CD4-positive, alpha-beta T cell treated with Interleukin-21 for 1 hour (primary cell): ENCODE measurements around the gene FAM72D.
"Not testable (repeated sequence)": the region's sequence is repeated elsewhere in the genome, so short reads cannot be mapped to it uniquely, and the experiment has no call there.

Experiments used
- DNase-seq: peaks from one replicate; pipeline ENCODE4 v3.0.0-alpha.2; 2020

Gene FAM72D

DNA sequence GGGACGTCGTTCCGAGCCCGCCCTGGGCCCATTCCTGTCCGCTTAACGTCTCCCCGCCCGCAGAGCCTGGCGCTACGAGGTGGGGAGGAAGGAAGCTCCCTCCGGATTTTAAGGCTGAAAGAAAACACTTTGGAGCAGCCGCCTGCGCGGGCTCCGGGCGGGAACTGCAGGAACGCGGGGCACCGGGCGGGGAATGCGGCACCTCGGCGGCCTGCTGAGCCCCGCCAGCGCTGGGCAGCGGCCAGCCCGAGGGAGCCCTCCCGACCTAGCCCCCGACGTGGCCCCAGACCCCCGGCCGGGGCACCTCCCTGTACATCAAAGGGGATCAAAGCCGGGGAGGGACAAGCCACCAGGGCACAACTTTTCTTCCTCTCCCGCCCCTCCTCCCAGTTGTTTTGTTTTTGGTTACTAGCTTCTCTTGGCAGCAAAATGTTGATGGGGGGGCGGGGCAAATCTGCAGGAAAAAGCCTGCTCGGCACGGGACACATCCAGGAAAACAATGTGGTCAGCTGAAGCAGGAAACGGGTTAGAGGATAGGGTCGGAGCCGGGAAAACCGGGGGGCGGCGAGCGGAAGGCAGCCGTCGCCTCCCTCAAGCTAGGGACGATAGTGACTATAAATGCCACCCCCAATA, 2.1 kb upstream of the FAM72D start:
- DNase-seq: peak; percentile 21

DNA sequence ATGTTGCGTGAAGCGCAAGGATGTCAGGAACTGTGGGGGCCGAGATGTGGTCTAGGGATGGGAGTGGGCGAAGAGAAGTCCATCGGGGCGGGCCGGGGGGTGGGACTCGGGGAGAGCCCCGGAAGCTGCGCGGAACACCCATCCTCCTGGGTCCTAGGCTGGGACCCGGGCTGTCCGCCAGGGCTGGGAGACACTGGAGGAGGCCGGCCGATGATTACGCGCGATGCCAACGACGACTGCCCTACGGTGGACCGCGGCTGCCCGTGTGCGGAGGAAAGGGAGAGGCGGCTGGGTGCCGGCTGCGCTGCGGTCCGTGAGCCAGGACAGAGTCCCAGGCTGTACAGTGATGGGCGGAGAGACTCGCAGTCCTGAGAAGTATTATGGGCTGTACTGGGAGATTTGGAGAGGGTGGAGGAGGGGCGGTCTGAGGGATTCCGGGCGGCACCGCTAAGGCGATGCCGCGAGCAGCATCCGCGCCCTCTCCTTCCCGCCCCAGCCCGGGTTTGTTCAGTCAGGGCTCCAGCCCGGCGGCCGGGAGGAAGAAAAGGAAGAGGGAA, 1.0 kb upstream of the FAM72D start:
- peak; percentile 3 for DNase-seq

DNA sequence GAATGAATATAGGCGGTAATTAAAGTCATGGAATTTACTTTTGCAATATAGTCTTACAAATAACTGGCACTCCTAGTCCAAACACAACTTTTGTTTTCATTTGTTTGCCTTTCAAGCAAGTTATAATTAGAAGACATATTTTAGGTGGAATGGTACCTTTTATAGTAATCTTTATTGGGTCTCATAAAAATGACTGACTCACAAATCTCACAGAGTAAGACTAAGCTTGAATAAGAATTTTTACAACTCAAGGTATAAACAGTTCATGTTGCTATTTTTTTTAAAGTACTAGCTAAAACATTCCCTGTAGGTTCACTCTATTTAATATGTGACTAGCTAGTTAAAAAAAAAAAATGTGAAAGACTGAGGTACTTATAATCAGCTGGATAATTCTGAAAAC, 6.0 kb downstream of the FAM72D start:
- not testable (repeated sequence) for DNase-seq

DNA sequence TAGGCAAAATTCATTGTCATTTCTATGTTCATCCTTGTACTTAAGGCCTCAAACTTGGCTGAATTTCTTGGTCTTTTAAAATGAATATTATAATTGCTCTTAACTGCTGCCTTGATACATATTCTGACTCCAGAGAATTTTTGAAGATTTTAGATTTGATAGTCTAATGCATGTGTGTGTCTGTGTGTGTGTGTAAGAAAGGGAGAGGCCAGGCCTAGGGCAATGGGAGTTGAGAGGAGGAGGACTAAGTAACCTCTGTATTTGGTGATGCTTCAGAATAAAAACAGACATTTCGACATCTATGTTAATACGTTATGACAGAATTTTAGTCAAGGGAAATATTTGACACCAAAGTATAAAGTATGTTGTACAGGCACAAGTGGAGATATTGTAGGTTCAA, 7.5 kb downstream of the FAM72D start:
- not testable (repeated sequence) for DNase-seq

DNA sequence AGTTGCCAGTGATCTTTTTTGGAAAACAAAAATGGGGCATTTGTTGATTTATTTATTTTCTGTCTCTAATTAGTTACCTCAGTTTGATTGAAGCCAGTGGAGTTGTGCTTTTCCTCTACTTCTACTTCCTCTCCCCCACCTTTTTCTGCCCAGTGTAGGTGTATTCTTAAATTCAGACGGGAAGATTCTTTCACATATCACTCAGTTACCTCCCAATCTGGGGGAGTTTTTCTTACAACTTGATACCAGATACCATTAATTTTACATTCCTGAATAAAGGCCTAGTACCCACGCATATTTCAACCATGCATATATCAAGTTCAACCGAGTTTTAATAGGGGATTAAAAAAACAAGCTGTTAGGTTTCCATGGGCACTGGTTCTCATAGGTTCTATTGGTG, 15.9 kb downstream of the FAM72D start:
- DNase-seq: not testable (repeated sequence)

DNA sequence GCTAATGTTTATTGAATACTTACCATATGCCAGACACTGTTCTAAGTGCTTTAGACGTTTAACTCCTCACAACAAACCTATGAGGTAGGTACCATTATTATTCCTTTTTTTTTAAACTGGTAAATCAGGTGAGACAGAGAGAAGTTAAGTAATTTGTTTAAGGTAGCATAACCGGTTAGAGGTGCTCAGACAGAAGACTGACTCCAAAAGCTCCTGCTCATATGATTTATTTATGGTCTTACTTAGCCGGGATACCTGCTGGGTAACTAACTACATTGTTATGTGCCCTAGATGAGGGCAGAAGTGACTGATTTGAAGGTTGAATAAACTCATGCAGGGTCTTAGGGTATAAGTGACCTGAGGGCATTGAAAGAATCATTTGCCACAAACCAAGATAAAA, 16.9 kb downstream of the FAM72D start:
- not testable (repeated sequence) for DNase-seq

DNA sequence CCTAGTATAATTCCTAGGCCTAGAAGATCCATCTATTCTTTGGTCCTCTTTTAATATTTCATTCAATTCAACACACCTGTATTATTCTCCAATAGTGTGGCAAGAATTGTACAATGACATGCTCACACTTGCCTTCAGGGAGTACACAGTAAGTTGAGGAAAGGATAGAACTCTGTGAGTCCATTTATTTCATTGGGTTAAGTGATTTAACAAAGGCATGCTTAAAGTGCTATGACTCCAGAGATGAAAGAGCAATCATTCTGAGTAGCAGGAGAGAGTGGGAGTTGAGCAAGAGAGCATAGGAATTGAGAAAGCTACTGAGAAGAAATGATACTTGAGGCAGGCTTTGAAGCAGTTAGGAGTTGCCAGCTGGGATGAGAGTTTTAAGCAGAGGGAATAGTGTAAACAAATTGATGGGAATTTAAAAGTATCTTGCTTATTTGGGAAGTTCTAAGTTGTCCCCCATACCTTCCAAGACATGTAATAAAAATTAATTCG, 18.8 kb downstream of the FAM72D start:
- DNase-seq: not testable (repeated sequence)

DNA sequence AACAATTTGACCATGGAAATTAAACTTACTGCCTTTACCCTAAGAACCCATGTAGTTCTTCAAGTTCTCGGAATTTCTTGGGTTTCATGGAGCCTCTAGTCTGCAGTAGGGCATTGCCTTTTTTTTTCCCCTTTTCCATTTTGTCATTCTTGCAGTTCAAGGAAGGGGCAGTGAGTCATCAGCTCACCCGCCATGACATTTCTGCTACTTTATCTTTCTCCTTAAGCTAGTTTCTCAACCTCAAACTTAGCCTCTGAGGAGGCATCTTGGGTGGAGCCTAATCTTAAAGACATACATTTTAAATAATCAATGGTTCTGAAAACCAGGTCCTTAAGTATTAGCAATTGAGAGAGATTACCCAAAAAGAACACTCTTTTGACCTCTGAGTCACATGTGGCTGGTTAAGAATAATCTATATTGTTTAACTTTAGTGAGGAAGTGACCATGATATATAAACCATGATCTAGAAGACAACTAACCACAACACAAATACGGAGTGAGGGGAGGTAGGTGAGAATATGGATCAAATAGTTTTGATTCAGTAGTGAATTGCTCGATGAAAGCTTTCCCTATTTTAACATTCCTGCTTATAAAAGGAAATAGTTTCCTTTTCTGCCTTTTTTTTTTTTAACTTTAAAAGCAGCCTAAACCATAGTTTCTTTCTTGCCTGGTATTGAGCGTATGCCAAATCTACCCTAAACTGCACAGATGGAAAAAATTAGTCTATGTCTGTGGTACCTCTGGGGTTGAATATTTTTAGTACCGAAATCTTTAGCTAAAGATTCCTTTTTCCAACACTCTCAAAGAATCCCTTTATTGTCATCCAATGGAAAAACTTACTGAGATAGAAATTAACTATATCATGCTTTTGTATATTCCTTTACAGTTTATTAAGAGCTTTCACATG, 20.1 kb downstream of the FAM72D start:
- DNase-seq: not testable (repeated sequence)

DNA sequence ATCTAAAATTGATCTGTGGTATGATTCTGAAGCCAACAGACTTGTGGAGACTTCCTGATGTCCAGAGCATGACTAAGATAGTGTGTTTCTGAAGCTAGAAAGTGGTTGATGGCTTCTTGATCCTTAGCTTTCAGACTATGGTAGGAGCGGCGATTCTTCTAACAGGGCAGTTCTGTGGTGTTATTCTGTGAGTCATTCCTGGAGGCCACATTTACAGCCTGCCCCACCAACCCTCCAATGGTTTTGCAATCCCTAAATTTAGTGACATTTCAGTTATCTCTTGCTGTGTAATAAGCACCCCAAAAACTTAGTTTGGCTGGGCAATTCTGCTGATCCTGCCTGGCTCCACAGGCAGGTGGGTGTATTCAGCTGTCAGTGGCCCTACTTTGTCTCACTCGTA, 24.1 kb downstream of the FAM72D start:
- DNase-seq: not testable (repeated sequence)

DNA sequence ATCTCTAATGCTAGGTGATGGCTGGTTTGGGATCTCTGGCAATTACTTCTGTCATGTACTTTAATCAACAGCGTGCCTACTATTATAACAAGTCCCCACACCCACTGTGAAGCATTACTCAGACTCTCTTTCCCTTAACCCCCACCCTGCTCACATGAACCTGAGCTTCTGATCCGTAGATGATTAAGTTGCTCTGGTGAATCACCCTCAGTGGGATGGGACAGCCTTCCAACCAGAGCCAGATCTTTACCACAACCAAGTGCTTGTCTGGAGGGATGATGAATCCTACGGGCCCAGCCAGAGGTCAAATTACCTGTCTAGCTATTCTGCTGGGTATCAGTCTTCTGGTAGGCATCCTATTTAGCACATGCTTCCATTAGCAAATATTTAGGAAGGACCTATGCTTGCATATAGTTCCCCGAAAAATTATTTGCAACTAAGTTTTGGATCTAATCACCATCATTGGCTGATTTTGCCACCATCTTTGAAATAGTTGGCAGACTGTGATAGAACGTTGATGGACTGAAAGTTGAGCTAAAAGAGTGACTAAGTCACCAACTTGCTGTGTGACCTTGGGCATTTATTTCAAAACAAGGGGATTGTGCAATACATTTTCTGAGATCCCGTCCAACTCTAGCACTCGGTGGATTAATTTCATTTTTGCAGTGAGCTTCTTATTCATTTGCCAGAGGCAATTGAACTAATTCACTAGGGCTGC, 26.7 kb downstream of the FAM72D start:
- DNase-seq: not testable (repeated sequence)

DNA sequence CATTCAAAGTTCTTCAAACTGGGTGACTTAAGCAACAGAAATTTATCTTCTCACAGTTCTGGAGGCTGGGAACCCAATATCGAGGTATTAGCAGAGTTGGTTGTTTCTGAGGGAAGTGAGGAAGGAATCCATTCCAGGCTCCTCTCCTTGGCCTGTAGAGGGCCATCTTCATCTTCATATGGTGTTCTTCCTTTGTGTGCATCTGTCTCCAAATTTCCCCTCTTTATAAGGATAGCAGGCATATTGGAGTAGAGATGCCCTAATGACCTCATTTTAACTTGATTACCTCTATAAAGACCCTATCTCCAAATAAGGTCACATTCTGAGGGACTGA, 27.3 kb downstream of the FAM72D start:
- DNase-seq: not testable (repeated sequence)

DNA sequence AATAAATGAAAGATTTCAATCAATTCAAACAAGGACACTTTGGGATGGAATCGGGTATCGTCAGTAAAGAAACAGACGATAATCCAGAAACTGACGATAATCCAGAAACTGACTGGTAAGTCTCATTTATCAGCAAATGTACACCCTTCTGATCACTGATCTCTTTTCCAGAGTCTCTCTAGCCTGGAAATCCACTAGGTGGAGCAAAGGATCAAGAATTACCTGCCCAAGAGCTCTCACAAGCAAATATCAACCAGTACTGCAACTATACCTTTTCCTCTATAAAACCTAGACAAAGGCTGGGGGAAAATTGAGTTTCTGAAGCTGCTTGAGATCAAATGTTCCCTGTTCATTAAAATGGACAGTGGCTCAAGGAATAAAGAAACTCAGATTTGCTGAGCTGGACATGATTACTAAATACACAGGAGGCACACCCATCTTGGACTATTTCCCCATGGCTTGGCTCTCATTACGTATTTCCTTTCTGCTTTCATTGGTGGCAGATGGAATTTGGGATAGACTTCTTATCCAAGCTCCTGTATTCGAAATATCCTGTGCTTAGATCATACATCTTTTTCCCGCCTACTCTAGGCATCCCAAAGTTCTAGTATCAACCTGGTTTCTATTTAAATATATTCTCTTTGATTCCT, 28.3 kb downstream of the FAM72D start:
- not testable (repeated sequence) for DNase-seq

DNA sequence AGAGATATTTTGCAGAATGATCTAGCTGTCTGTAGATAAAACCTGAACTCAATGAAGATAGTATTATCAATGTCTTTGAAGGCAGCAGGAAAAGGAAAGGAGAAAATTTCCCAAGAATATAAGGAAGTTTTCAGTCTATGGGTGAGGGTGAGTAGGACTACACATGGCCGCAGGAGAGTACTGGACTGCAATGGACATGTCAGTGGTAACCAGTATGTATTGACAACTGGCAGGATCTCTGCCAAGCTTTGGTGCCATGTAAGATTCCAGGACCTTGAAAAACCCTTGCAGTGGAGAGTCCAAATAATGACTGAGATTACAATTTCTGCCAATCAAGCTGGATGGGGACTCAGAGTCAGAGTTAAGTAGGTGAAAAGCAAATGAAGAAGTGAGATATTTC, 29.3 kb downstream of the FAM72D start:
- not testable (repeated sequence) for DNase-seq

DNA sequence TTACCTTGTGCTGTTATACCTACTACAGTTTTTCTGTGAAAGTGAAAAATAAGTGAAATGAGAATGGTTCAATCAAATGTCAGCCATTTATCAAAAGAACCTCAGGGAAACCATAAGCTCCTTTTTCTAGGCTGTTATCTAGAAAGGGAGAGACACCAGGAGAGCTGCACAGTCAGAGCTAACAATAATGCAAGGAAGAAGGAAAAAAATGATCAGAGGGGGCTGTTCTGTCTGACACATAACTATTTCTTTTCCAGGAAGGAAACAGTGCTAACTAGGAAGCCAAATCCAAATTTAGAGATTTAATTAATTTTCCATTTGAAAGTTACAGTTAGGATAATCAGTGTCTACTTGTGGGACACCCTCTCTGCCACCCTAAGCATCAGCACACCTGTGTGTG, 31.4 kb downstream of the FAM72D start:
- not testable (repeated sequence) for DNase-seq

DNA sequence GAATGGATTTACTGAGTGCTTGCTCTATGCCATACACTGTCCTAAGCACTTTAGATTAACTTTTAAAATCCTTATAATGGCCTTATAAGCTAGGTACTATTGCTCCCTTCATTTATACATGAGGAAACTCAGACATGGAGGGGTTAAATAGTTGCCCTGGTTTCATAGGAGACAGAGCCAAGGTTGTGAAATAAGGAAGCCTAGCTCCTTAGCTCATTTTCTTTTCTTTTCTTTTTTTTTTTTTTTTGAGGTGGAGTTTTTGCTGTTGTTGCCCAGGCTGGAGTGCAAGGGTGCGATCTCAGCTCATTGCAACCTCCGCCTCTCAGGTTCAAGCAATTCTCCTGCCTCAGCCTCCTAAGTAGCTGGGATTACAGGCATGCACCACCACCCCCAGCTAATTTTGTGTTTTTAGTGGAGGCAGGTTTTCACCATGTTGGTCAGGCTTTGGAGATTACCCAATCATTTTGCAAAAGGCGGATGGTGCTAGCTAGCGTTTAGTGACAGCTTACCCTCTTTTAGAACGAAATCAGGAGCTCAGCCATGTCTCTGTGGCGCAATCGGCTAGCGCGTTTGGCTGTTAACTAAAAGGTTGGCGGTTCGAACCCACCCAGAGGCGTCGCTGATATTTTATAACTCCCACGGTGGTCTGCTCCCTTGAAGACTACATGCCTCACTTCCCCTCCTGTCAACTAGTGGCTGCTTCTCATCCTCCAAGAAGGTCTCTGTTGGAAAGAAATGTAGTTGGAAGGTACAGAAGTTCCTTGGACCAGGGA, 33.1 kb downstream of the FAM72D start:
- DNase-seq: not testable (repeated sequence)

DNA sequence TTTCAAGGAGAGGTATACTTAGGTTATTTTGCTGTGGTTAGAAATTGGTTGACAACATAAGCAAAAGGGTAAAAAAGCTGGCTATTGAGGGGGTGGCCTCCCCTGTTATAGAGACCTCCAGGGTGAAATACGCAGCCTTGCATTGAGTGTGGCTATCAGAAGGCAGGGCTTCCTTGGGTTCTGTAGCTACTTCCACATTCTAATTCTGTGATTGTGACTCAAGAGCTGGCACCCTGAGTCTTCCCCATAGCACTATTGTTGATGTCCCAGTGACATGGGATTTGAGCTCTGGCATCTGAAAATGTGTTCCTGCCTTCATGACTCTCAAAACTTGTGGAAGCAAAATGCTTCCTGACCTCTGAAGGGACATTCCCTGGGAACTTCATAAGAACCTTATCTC, 38.7 kb downstream of the FAM72D start:
- DNase-seq: not testable (repeated sequence)

DNA sequence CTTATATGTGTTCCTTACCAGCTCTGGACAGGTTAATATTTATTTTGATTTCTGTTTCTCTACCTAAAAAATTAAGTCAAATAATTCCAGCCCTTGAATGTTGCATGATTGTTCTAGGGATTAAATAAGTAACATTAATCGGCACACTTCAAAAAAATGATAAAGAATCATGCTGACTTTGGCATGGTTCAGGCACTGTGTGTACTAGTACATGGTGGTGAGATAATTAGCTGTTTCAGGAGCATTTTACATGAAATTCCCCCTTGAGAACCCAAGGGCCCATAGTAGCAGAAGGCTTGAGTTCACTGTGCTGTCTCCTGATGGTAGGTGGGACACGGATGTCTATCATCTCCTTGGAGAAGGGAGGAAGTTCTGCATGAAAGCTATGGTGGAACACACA, 44.8 kb downstream of the FAM72D start:
- DNase-seq: not testable (repeated sequence)

DNA sequence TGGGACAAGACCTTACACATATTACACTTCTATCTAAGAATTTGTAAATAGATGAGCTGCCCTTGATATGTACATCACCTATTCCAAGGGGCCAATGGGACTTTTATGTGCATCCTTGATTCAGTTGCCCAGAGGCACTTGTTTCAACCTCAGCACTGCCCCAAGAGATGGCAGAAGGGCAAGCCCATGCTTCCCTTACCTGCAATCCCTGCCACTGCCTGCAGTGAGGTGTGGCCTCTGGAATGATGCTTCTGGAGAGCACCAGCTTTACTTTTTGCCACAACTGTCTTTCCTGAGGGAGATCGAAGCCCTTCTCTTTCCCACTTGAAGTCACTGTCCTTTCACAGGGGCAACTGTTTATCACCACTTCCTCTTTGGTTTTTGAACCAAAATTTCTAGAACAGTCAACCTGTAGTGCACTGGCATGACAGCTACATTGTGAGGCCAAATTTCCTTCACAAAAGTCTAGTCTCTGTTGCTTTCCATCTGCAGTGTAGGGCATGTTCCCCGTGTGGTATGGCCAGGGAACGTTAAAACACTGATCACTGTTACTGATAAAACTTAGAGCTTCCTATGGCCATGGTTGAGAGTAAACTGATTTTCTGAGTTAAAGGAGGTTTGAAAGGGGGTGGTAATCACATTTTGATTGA, 48.6 kb downstream of the FAM72D start:
- not testable (repeated sequence) for DNase-seq

DNA sequence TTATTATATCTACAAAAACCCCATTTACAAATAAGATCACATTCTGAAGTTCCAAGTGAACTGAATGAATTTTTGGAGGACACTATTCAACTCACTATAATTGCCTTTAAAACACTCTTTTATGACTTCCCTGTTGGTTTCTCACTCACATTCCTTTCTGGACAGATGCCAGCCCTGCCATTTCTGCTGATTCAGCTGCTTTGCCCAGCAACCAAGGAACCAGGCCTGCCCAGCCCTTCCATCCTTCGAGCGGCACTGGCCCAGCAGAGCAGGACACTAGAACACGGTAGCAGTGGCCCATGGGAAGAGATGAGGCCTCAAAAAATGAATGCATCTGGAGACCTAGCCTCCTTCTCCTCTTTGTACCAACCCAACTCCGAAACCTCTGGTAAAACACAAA, 50.5 kb downstream of the FAM72D start:
- DNase-seq: not testable (repeated sequence)

DNA sequence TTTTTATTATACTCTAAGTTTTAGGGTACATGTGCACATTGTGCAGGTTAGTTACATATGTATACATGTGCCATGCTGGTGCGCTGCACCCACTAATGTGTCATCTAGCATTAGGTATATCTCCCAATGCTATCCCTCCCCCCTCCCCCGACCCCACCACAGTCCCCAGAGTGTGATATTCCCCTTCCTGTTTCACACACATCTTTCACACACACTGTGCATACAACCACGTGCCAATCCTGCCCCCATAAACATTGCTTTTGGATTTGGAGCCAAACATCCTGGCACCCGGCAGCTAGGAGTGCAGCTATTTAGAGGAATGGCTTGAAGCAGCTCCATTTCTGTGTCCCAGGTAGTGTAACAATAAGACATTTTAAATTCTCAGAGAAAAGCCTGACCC, 51.4 kb downstream of the FAM72D start:
- not testable (repeated sequence) for DNase-seq

DNA sequence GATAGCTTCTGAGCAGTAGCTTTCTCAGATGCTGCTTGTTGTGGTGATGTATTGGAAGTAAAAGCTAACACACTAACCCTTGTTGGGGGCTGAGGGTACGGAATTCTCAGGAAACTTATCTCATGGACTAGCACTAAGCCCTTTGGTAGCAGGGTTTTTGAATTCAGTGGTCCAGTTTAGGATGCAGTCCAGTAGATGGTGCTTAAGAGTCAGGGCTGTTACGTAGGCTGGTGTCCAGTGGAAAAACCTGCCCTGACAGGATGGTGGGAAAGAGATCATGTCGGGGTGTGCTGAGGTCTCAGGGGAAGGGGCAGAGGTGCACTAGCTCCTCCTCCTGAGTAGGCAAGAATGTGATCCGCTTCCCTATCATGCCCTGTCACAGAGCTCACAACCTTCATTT, 59.6 kb downstream of the FAM72D start:
- DNase-seq: not testable (repeated sequence)
